Superior temporal gyrus (tissue), 1 donor: ENCODE data around the gene PPME1.
A peak's percentile ranks its signal among the peaks of the same experiment; 100 is the strongest.

Experiments used
- DNase-seq: peaks from one replicate; pipeline ENCODE4 v3.0.0-alpha.2; 2016; ENCODE audit errors: extremely low spot score

PPME1 gene

DNA sequence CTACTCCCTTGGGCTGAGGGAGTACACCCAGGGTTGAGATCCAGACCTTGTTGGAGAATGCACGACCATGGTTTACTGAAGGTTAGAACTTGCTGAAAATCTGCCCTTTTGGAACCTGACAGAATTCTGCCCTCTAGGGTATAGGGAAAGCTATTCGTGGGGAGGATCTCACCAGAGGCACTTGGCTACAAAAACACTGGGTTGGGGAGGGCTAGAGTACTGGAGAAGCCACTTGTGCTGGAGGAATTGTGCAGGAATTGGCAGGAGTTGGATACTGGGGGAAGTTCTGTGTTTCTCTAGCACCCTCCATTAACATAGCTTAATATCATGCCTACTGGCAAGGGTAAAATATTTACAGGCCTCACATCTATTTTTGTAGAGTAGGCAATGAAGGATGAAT, 55.8 kb downstream of the PPME1 start:
- DNase-seq = no peak

DNA sequence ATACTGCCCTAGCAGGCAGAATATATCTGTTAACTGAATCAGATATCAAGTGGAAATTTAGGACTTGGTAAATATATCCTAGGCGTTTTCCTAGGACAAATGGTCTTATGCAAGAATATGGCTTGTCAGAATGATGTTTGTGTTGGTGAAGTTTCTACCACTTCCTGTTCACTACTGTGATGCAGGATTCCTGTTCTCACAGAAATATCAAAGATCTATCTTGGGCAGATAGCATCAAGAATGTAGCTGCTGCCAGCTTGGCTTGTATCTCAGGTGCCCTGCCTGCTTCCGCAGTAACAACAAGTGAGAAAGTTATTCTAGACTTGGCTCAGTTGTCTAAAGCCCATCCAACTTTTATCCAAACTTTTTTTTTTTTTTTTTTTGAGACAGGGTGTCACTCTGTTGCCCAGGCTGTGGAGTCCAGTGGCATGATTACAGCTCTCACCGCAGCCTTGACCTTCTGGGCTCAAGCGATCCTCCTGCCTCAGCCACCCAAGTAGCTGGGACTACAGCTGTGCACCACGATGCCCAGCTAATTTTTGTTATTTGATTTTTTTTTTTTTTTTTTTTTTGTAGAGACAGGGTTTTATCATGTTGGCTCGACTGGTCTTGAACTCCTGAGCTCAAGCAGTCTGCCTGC, 61.3 kb downstream of the PPME1 start:
- DNase-seq = no peak

DNA sequence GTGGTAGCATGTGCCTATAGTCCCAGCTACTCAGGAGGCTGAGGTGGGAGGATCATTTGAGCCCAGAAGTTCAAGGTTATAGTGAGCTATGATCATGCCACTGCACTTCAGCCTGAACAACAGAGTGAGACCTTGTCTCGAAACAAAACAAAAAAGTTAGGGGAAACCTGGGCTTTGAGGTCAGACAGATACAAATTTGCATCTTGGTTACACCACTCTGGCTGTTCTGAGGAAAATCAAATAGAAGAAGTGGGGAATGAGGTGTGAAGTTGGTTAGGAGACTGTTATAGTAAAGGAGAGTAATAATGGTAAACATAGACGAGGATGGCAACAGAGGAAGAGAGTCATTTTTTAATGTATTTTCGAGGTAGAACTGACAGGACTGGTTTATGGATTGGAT, 62.6 kb downstream of the PPME1 start:
- DNase-seq = no peak

DNA sequence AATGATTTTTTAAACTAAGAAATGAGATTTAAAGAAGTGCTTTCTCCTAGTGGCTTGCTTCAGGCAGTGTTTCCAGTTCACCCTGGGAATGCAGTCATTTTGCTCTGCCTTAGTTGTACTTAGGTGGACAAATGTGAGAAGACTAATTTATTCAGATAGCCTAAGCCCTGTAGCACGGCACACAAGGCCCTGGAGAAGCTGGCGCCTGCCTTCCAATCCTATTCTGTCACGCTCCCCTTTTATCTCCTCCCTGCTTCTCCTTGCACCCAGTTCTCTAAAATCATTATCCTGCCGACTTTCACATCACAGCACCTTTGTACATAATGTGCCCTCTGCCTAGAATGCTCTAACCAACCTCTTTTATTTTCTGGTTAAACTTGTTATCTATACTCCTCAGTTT, 64.0 kb downstream of the PPME1 start:
- DNase-seq = no peak

DNA sequence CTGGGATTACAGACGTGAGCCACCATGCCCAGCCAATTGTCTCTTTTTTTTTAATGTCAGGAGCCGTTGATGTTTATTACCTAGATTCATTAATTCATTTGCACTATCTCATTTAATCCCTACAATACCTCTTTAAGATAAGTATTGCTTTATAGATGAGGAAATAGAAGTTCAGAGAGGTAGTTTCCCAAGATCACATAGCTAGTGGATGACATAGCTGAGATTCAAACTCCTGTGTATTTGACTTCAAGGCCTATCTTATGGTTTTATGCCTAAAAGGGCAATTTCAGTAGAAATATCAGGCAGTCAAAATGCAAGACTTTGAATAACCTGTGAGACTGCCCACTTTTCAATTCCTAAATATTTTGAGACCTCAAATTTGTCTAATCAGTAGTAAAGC, 66.5 kb downstream of the PPME1 start:
- no peak for DNase-seq

DNA sequence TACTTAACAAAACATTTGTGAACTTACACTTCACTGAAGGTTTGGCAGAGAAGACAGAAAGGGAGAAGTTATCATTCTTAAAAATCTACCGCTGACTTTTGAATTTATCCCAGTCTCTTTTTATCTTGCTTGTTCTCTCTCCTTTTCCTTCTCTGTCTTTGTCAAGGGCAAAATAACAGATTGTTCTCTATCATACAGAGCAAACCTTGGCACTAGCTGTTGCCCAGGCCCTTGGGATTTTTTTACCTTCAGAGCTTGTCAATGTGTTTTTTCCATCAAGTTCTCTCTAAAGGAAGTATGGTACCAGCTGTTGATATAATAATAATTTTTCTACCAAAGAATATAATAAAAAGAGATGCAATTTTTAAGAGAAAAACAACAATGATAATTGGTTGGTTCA, 67.2 kb downstream of the PPME1 start:
- no peak for DNase-seq

DNA sequence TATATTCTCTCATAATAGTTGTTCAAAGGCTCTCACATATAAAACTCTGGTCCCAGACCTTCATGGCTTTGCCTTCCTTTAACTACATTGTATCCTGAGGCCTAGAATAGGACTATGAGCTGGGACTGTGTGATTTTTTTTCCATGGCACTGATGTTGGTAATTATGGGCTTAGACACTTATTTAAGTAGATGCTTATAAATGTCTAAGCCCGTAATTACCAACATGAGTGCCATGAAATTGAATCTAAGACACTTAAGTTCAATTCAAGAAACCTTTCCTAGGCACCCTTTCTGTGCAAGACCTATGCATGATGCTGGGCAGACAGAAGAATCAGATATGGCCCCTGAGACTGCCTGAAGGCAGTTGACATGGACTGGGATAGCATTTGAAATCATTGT, 77.4 kb downstream of the PPME1 start:
- DNase-seq = no peak

DNA sequence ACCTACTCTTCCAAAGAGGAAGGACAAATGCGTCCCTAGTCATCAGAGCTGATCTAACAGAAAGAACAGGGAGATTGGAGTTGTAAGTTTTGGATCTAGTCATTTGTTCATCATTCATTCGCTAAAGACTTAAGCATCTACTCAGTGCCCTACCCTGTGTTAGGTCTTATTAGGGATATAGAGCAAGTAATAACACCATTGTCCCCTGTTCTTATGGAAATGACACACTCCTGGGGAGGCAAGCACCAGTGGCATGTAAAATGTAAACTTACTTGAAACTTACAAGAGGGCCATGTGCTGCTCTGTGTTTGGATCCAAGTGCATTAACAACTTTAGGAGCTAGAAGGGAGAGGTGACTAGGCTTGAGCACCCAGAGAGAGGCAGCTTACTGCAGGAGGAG, 78.4 kb downstream of the PPME1 start:
- DNase-seq = no peak

DNA sequence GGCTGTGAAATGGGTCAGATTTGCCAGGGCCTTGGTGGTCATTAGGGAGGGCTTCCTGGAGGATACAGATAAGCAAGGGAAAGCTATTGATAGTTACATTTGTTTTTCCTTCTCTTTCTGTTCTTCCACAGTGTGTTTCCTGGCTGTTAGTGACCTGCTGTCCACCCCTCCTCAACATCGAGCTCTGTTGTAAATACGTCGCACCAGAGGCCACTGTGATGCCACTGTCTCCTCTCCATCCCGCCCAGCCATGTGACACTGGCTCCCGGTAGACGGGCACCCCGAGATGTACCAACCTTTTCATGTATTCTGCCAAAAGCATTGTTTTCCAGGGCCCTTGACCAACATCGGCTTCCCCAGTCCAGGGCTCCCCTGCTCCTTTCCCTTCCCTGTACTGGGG, 82.3 kb downstream of the PPME1 start:
- no peak for DNase-seq

DNA sequence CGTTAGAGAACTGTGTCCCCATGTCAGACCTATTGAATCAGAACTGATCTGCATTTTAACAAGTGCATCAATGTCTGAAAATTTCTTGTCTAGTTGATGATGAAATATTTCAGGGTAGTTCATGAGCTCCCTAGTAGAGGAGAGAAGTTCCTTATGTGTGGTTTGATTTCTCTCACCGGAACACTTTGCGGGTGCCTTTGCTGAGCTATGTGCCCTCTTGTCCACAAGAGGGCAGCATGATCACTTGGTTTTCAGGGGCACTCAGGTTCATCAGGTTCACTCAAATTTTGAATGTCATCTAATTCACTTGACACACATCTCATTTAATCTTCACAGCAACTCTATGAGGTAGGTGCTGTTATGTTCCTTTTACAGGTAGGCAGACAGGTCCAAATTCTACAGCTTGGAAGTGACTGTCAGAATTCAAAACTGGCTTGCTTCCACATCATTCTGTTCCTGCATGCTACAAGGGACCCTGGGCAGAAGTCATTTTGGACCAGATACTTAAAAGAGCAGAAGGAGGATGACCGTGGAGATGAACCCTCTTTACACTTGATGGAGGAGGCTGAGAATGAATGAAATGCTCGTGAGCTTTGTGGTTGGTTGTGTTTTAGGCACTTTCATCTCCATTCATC, 84.8 kb downstream of the PPME1 start:
- peak; percentile 86 for DNase-seq

DNA sequence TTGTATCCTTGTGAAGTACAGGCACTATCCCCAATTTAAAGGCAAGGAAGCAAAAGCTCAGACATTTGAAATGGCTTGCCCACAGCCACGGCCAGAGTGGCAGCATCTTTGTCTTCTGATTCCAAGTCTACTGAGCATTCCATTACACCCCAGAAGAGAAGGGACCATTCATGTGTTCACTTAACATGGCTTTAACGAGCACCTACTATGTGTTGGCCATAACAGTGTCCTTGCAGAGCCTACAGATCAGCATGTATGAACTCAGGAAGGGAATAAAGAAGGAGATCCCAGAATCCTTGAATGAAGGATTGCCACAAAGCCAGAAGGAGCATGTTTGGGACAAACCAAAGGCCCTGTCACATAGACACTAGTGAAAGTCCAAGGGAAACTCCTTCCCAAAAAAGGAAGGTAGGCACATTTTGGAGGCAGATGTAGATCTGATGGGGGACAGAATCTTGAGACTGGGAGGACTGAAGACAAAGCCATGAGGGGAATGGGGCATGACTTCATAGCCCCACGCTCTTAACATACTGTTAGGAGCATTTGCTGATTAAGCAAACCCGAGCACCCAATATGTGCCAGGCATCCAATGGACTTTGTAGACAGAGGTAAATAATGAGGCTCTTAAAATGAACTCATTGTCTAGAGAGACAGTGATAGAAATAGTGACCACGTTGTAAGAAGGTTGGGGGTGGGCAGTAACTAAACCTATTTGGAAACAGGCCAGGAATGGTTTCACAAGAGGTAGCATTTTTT, 85.5 kb downstream of the PPME1 start:
- no peak for DNase-seq

DNA sequence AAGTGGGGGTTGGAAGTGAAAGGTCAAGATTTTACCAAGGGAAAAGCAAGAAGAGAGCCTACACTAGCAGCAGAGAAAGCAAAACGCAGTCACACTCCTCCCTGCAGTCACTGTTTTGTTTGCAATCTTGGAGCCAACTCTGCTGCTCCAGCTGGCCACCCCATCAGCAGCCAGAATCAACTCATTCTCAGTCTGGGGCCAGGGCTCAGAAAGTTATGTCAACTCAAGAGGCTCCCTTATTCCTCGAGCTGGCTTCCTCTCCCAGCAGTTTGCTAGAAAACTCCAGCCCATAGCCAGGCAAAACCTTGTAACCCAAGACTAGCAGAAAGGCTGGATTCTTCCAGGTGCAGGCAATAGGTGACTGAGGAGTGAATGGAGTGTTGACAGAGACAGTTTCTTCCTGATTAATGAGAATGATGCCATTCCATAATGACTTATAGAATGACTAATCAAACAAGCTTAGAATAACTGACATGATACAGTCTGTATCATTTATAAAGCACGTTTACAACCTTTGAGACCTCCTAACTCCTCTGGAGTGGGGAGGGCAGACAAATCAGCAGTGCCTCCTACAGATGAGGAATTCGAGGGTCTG, 87.0 kb downstream of the PPME1 start:
- DNase-seq = no peak

DNA sequence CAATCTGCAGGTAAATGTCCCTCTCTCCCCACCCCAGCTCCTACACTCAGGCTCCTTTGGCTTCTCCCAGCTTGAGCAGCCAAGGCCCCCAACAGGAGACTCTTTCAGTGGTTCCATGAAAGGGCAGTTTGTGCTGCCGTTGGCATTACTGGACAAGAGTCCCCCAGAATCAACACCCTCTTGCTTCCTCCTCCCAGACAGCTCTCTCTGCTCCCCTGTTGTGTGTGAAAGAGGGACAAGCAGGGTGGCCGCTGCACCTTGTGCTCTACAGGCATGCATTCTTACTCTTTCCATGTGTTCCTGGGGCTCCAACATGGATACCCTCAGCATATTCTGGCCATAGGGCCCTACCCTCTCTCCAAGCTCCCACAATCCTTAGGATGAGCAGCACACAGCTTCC, 91.6 kb downstream of the PPME1 start:
- no peak for DNase-seq

DNA sequence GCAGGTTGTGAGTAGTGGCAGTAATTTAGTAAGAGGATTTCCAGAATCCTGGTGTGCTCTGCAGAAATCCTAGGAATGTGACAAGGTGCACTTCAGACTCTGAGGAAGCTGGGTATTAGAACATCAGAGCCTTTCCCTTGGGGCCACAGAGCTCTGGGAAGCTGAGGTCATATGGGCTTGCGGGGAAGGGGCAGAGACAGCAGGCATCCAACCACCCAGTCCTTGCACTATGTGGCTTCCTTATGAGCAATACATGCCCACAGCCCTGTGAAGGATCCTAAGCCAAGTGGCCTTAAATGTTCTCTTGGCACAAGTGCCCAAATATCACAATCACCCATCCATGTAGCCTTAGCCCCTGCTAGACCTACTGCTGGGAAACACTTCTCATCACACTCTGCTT, 94.2 kb downstream of the PPME1 start:
- DNase-seq = no peak

DNA sequence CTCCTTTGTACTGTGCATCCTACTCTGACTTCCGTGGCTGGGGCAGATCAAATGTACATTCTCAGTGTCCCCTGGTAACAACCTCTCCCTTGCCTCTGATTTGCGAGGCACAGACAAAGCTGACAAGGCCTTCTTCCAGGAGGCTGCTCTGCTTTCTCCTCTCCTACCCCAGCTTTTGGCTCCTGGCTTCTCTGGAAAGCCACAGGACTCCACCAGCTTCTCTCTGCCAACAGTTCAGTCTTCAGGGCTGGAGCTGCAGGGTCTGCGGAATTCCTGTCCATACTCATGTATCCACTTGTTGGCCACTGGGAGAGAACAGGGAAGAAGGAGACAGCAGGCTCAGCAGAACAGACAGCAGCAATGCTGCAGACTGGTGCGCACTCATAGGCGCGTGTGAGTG, 95.9 kb downstream of the PPME1 start:
- DNase-seq = no peak

DNA sequence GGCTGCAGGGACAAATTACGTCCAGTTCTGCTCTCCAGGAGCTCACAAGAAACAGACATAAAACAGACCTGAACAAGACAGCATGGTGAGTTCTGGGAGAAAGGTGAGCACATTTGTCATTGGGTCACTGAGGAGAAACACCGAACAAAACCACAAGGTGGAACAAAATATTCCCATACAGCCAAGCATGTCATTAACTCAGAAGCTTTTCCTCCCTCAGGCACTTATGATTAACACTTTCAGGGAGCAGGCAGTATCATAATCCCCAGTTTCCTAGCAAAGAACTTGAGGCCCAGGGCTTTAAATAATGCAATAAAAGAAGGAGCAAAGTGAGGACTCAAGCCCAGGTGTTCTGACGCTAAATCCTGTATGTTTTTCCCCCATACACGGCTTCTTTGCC, 97.4 kb downstream of the PPME1 start:
- DNase-seq = no peak

DNA sequence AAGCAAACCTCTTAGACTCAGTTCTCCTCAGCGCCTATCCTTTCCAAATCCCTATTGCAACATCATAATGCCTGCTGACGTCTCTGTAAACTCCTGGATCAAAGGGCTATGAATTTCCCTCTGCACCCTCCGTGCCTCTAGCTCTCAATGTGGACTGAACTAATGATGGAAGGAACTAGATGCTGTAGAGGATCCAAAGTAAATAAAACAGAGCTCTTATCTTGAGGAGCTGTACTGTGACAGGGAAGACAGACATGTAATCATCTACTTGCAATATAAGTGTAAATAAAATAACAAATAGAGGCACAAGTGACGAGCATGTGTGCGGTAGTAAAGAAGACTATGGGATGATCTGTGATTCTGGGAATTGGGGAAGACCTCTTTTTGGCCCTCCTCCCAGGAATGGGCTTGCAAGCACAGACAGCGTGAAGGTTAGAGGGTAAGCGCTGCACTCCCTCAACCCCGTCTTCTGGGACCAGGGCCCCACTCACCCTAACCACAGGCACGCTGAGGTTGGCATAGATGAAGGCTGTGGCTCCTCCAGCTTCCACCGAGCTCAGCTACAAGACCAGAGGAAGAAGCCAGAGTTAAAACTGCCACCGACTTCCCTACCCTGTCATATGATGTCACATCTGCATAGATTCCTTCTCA, 98.2 kb downstream of the PPME1 start:
- DNase-seq = no peak

DNA sequence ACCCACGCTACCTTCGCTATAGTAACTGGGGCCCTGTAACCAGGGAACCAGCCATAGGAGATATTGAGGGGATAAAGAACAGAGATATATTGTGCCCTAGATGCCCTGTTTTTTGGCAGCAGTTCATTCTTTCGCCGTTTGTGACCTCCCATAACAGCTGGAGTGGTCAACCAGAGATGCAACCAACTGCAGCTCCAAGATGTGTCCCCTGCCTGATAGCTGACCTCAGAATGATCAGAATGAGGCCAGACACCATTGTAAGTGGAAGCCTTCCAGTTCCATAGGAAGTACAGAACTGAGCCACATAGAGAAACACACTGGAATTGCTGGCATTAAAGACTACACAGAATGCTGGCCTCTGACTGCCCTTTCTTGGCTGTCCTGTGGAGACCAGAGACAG, 101.2 kb downstream of the PPME1 start:
- no peak for DNase-seq

DNA sequence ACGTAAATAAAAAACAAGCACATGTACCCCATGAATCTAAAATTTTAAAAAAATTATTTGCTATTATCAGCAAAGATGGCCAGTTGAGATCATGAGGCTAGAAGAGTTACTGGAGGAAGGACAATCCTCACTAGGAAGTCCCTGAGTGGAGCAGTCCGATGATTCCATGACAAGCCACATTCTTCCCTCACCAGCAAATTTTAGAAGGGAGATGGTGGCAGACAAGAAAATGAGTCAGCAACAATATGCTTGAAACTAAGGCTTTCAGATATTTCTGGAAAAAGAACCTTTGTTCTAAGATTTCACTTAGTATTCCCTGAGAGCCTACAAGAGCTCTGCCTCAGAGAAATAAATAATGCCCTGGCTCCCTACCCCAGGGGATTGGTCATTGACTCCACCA, 105.5 kb downstream of the PPME1 start:
- no peak for DNase-seq

DNA sequence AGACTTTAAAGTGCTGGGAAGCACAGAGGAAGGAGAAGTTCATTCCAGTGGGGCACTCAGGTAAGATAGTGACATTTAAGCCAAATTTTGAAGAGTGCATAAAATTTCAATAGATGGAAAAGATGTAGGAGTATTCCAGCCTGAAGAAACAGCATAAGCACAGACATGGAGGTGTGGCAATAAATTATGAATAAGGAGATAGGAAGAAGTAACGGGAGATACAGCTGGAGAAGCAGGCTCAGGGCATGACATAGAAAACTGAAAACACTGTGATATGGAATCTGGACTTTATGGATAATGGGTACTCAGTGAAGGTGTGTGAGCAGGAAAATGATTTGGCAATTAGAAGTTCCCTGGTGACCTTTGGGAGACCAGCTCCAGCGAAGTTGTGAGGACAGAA, 107.0 kb downstream of the PPME1 start:
- no peak for DNase-seq

DNA sequence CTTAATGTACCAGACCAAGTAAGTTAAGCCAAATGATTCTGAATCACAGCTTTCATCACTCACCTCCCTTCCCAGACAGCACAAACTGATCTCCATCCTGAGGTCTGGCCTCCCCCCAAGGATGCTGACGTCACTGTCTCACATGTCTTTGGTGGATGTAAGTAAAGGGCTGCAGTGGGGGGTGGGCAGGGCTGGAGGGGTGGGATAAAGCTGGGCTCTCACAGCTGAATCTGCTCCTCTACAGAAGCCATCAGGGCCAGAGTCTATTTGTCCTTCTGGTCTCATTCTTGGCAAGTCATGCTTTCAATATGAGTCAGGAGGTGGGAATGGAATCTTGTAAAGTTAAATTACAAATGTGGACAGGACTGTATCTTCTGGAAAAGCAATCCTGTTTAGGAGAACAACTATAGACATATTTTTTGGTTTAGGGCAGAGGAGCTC, 107.7 kb downstream of the PPME1 start:
- DNase-seq = no peak

DNA sequence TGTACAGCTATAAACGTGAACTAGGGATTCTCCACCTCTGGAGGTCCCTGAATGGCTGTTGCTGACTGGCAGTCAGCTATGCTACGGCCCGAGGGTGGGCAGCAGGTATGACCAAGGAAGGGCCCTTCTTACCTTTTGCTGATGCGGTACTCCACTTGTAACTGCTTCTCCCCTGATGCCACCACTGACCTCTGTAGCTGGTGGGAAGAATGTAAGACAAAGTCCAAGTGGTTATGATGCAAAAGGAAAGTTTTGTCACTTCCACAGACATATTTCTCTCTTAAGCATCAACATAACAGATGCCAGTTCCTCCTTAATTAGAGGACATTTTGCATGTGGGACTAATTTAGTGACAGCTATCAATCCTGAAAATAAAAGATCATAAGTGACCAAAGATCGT, 108.2 kb downstream of the PPME1 start:
- DNase-seq = no peak
